Measurements from ENCODE around the gene PCK2.

Gene PCK2

DNA sequence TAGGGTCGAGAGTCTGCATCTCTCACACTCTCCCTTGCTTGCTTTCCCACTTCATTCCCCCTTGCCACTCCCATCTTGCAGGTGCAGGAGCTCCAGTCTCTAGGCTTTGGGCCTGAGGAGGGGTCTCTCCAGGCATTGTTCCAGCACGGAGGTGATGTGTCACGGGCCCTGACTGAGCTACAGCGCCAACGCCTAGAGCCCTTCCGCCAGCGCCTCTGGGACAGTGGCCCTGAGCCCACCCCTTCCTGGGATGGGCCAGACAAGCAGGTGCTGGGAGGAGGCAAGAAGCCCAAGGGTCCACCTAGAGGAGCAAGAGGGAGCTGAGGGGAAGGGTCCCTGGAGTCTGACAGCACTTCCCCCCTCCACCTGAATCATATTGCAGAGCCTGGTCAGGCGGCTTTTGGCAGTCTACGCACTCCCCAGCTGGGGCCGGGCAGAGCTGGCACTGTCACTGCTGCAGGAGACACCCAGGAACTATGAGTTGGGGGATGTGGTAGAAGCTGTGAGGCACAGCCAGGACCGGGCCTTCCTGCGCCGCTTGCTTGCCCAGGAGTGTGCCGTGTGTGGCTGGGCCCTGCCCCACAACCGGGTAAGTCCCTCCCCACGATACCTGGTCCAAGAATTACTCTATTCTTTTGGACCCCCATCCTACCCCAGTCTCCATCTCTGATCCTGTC is 57.4 kb downstream of the PCK2 start:
- DNase-seq (ENCODE audit: low read depth, low spot score): no peak
